ENCODE measurements around the gene CYP21A2. TPM values are rescaled to one million over a fixed set of nuclear protein-coding genes. Genes with fewer than 3 reads are reported as not detected.

CYP21A2 gene
- polyA plus RNA-seq, 6 donors from 2014 or later = not detected

GRCh38 chr6:32085759-32086459 is 47.7 kb downstream of the CYP21A2 start:
- H3K9me3 Mint-ChIP-seq = peaks cover 0 to 2% (median 0%) of the 10 kb centered on the region in 7 donors
- ATAC-seq (ENCODE audit: low read depth in 2 of 2) = no peak
- peak overlapping the region in 2 of 8 donors; percentile 16 to 70 for H3K4me3 Mint-ChIP-seq
- DNase-seq = no peak
- peaks cover 0 to 3% of the 10 kb centered on the region in 2 donors for H3K36me3 Mint-ChIP-seq
- peaks cover 45 to 85% (median 65%) of the 10 kb centered on the region in 3 donors for H3K27me3 Mint-ChIP-seq
- peaks cover 0 to 7% (median 5%) of the 10 kb centered on the region in 3 donors for H3K4me1 Mint-ChIP-seq
- H3K27ac Mint-ChIP-seq = no peak overlapping the region

GRCh38 chr6:32086661-32087573 is 48.7 kb downstream of the CYP21A2 start:
- peak overlapping the region in 3 of 8 donors; percentile 44 to 67 (median 58) for H3K4me3 Mint-ChIP-seq
- DNase-seq (no peak), ATAC-seq (ENCODE audit: low read depth in 2 of 2) (peak; percentile 14 to 24)
- no peaks in the 10 kb centered on the region for H3K36me3 Mint-ChIP-seq
- peaks cover 45 to 82% (median 62%) of the 10 kb centered on the region in 3 donors for H3K27me3 Mint-ChIP-seq
- peaks cover 0 to 7% (median 5%) of the 10 kb centered on the region in 3 donors for H3K4me1 Mint-ChIP-seq
- peaks cover 0 to 2% (median 0%) of the 10 kb centered on the region in 7 donors for H3K9me3 Mint-ChIP-seq
- no peak overlapping the region for H3K27ac Mint-ChIP-seq

DNA sequence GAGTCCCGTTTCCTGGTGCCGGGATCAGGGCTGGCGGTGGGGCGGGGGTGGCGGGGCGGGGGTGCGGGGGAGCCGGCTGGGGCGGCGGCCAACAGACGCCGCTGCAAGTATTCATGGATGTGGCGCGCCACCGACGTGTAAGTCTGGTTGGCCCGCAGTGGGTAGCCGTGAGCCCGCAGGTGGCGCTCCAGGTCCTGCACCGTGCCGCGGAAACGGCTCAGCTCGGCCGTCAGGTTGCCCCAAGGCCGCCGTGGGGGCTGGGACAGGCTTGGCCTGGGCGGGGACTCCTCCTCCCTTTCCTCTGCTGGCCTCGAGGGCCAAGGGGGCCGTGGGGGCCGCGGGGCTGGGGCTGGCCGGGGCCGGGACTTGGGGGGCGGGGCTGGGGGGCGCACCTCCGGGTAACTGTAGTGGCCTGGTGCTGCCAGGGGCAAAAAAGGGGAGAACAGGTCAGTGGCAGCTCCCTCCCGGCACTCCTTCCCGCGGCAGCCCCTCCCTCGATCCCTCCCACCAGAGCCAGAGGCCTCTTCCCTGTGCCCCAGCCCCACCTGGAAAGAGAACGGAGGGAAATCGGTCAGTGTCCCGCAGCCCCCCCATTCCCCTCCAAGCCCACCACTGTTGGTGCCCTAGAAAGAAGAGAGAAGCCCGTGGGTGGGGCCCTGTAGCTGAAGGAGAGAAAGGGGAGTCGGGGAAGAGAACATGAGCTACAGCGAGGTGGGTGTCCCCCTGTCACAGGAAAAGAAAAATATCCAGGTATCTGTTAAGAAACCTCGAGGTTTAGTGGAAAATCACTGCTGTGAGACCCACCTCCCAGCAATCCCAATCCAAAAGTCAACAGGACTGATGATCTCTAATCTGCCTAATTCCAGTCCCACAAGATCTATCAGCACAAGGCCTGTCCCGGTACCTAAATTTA is 49.6 kb downstream of the CYP21A2 start:
- no peaks in the 10 kb centered on the region for H3K36me3 Mint-ChIP-seq
- peak overlapping the region in 1 of 8 donors; percentile 38 for H3K4me3 Mint-ChIP-seq
- no peak overlapping the region for H3K27ac Mint-ChIP-seq
- peaks cover 0 to 7% (median 5%) of the 10 kb centered on the region in 3 donors for H3K4me1 Mint-ChIP-seq
- H3K27me3 Mint-ChIP-seq = peaks cover 38 to 80% (median 63%) of the 10 kb centered on the region in 3 donors
- ATAC-seq (ENCODE audit: low read depth in 2 of 2) (peak; percentile 90 to 91), DNase-seq (peak; percentile 55)
- peaks cover 0 to 2% (median 0%) of the 10 kb centered on the region in 7 donors for H3K9me3 Mint-ChIP-seq

- Mint-ChIP-seq H3K4me3 (peak overlapping the region in 3 of 8 donors; percentile 1 to 43 (median 38)), H3K27me3 (peaks cover 37 to 79% (median 56%) of the 10 kb centered on the region in 3 donors), H3K4me1 (peaks cover 0 to 7% (median 5%) of the 10 kb centered on the region in 3 donors), H3K27ac (no peak overlapping the region), H3K36me3 (no peaks in the 10 kb centered on the region), H3K9me3 (peaks cover 0 to 2% (median 0%) of the 10 kb centered on the region in 7 donors)
- no peak for ATAC-seq (ENCODE audit: low read depth in 2 of 2)
- no peak for DNase-seq
These were observed 50.4 kb downstream of the CYP21A2 start for GRCh38 chr6:32088487-32089049.

DNA sequence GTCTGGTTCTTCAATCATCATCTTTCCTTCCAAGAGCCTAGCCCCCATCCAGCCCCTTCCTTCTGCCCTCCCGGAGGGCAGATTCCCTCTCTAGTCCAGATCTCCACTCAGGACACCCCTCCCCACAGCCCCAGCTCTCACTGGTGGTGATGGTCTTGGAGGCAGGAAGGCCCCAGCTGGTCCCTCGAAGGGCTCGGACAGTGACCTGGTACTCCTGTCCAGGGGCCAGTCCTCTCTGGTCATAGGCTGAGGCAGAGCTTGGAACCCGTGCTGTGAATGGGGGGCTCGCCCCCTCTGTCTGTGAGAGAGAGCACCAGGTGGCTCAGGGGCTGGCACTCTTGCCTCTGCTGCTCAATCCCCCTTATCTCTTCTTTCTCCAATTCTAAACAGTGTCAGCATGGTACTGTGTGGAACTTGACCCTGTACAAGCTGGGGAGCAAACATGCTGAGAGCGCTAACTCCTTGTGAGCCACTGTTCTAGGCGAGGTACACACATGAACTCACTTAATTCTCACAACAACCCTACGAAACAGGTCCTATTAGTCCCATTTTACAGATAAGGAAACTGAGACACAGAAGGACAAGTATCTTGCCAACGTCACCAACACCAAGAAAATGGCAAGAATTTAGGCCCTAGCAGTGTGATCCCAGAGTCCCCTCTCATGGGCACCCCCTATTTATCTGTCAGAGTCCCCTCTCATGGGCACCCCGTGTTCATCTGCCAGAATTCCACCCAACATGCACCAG is 51.0 kb downstream of the CYP21A2 start:
- H3K27ac Mint-ChIP-seq = no peak overlapping the region
- ATAC-seq (ENCODE audit: low read depth in 2 of 2) (no peak), DNase-seq (no peak)
- peaks cover 0 to 2% (median 0%) of the 10 kb centered on the region in 7 donors for H3K9me3 Mint-ChIP-seq
- peak overlapping the region in 3 of 8 donors; percentile 1 to 22 (median 5) for H3K4me3 Mint-ChIP-seq
- H3K36me3 Mint-ChIP-seq = no peaks in the 10 kb centered on the region
- H3K27me3 Mint-ChIP-seq = peaks cover 35 to 75% (median 49%) of the 10 kb centered on the region in 3 donors
- H3K4me1 Mint-ChIP-seq = peaks cover 0 to 7% (median 5%) of the 10 kb centered on the region in 3 donors

Other genes starting within 250 kb of the CYP21A2 start
- gene VARS1, start 242.7 kb upstream of the CYP21A2 start, polyA plus RNA-seq (ENCODE audit: low read depth in 6 of 6) = 10 to 100 TPM; 42.2 to 70.6 (median 50.3) TPM
- 100 to 1,000 TPM in 1 of 6 donors, 10 to 100 TPM in 5; 75.4 to 107 (median 92.4) TPM for gene LSM2, start 231.4 kb upstream of the CYP21A2 start, polyA plus RNA-seq (ENCODE audit: low read depth in 6 of 6)
- 1 to 10 TPM in 1 of 6 donors, under 1 TPM in 4, not detected in 1; 0.45 to 1.4 (median 0.71) TPM for gene HSPA1L, start 223.1 kb upstream of the CYP21A2 start, polyA plus RNA-seq (ENCODE audit: low read depth in 6 of 6)
- 10 to 100 TPM in 2 of 6 donors, 1 to 10 TPM in 3, under 1 TPM in 1; 0.23 to 12.1 (median 7.9) TPM for gene HSPA1A, start 222.9 kb upstream of the CYP21A2 start, polyA plus RNA-seq (ENCODE audit: low read depth in 6 of 6)
- 1 to 10 TPM; 1.1 to 2.8 (median 1.8) TPM for gene HSPA1B, start 210.7 kb upstream of the CYP21A2 start, polyA plus RNA-seq (ENCODE audit: low read depth in 6 of 6)
- 10 to 100 TPM; 10.9 to 19.5 (median 18.2) TPM for gene NEU1, start 175.6 kb upstream of the CYP21A2 start, polyA plus RNA-seq (ENCODE audit: low read depth in 6 of 6)
- gene SLC44A4, start 159.4 kb upstream of the CYP21A2 start, polyA plus RNA-seq (ENCODE audit: low read depth in 6 of 6) = not detected
- 10 to 100 TPM; 29.9 to 50.7 (median 35.9) TPM for gene EHMT2, start 140.7 kb upstream of the CYP21A2 start, polyA plus RNA-seq (ENCODE audit: low read depth in 6 of 6)
- under 1 TPM in 1 of 6 donors, not detected in 5; 0.20 TPM for gene ZBTB12, start 136.3 kb upstream of the CYP21A2 start, polyA plus RNA-seq (ENCODE audit: low read depth in 6 of 6)
- under 1 TPM in 1 of 6 donors, not detected in 5; 0.31 TPM for gene C2, start 110.7 kb upstream of the CYP21A2 start, polyA plus RNA-seq (ENCODE audit: low read depth in 6 of 6)
- 1 to 10 TPM in 3 of 6 donors, under 1 TPM in 1, not detected in 2; 0.68 to 1.6 (median 1.1) TPM for gene CFB, start 92.3 kb upstream of the CYP21A2 start, polyA plus RNA-seq (ENCODE audit: low read depth in 6 of 6)
- gene NELFE, start 79.4 kb upstream of the CYP21A2 start, polyA plus RNA-seq (ENCODE audit: low read depth in 6 of 6) = 100 to 1,000 TPM in 1 of 6 donors, 10 to 100 TPM in 5; 59.1 to 104 (median 65.3) TPM
- 10 to 100 TPM; 10.7 to 21.0 (median 18.1) TPM for gene SKIC2, start 79.2 kb upstream of the CYP21A2 start, polyA plus RNA-seq (ENCODE audit: low read depth in 6 of 6)
- gene DXO, start 66.3 kb upstream of the CYP21A2 start, polyA plus RNA-seq (ENCODE audit: low read depth in 6 of 6) = 10 to 100 TPM; 15.5 to 24.0 (median 20.5) TPM
- under 1 TPM in 3 of 6 donors, not detected in 3; 0.27 to 0.54 (median 0.29) TPM for gene C4A, start 56.4 kb upstream of the CYP21A2 start, polyA plus RNA-seq (ENCODE audit: low read depth in 6 of 6)
- 1 to 10 TPM in 1 of 6 donors, under 1 TPM in 1, not detected in 4; 0.60 to 1.0 TPM for gene C4B, start 23.6 kb upstream of the CYP21A2 start, polyA plus RNA-seq (ENCODE audit: low read depth in 6 of 6)
- gene TNXB, start 70.9 kb downstream of the CYP21A2 start, polyA plus RNA-seq (ENCODE audit: low read depth in 6 of 6) = under 1 TPM in 2 of 6 donors, not detected in 4; 0.23 to 0.44 TPM
- 10 to 100 TPM; 25.7 to 35.0 (median 32.4) TPM for gene ATF6B, start 89.8 kb downstream of the CYP21A2 start, polyA plus RNA-seq (ENCODE audit: low read depth in 6 of 6)
- 1 to 10 TPM in 5 of 6 donors, not detected in 1; 1.0 to 3.4 (median 1.6) TPM for gene FKBPL, start 91.9 kb downstream of the CYP21A2 start, polyA plus RNA-seq (ENCODE audit: low read depth in 6 of 6)
- gene PRRT1, start 113.5 kb downstream of the CYP21A2 start, polyA plus RNA-seq (ENCODE audit: low read depth in 6 of 6) = not detected
- 1 to 10 TPM in 4 of 6 donors, under 1 TPM in 1, not detected in 1; 0.96 to 3.0 (median 2.0) TPM for gene PPT2, start 115.7 kb downstream of the CYP21A2 start, polyA plus RNA-seq (ENCODE audit: low read depth in 6 of 6)
- not detected for gene EGFL8, start 126.2 kb downstream of the CYP21A2 start, polyA plus RNA-seq (ENCODE audit: low read depth in 6 of 6)
- 10 to 100 TPM in 5 of 6 donors, 1 to 10 TPM in 1; 9.1 to 20.6 (median 13.1) TPM for gene AGPAT1, start 137.7 kb downstream of the CYP21A2 start, polyA plus RNA-seq (ENCODE audit: low read depth in 6 of 6)
- 100 to 1,000 TPM in 3 of 6 donors, 10 to 100 TPM in 3; 85.9 to 116 (median 102) TPM for gene RNF5, start 140.0 kb downstream of the CYP21A2 start, polyA plus RNA-seq (ENCODE audit: low read depth in 6 of 6)
- 1 to 10 TPM in 1 of 6 donors, under 1 TPM in 3, not detected in 2; 0.32 to 1.1 (median 0.63) TPM for gene AGER, start 145.8 kb downstream of the CYP21A2 start, polyA plus RNA-seq (ENCODE audit: low read depth in 6 of 6)
- gene PBX2, start 151.8 kb downstream of the CYP21A2 start, polyA plus RNA-seq (ENCODE audit: low read depth in 6 of 6) = 1 to 10 TPM in 5 of 6 donors, under 1 TPM in 1; 0.64 to 4.0 (median 3.1) TPM
- 100 to 1,000 TPM in 5 of 6 donors, 10 to 100 TPM in 1; 99.0 to 145 (median 125) TPM for gene GPSM3, start 154.2 kb downstream of the CYP21A2 start, polyA plus RNA-seq (ENCODE audit: low read depth in 6 of 6)
- gene NOTCH4, start 185.7 kb downstream of the CYP21A2 start, polyA plus RNA-seq (ENCODE audit: low read depth in 6 of 6) = 1 to 10 TPM; 5.1 to 10.0 (median 8.4) TPM